NT2/D1 (cell line): ENCODE results near the gene HLA-F.

Experiments
- SUZ12 ChIP-seq: IDR thresholded peaks from 2 replicates; pipeline ENCODE4 v1.6.1; 2011; ENCODE audit not compliant: insufficient read length, insufficient read depth; ENCODE audit errors: extremely low read depth
- YY1 ChIP-seq: IDR thresholded peaks from 2 replicates; pipeline ENCODE4 v1.6.1; 2011; ENCODE audit not compliant: insufficient read length, insufficient read depth
- ZNF274 ChIP-seq: IDR thresholded peaks from 2 replicates; pipeline ENCODE4 v1.6.1; 2011; ENCODE audit warnings: mild to moderate bottlenecking, low read depth, low read length

DNA sequence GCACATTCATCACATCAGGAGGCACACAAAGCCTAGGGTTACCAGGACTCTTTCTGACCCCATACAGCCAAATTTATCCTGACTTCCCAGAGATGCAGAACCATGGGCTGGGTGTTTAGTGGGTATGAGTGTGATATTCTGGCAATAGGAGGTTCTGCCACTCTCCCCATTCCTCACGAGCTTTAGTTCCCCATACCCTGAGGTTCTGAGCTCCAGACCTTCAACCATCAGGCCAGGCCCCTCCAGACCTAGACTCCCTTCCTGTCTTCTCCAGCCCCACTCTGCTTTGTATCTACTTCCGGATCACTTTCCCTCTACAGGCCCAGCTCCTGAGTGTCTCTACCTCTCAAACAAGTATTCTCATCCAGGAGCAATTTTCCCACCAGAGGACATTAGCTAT is 4.4 kb downstream of the HLA-F start:
- TF ChIP-seq ZNF274, result no peak
- TF ChIP-seq YY1, result no peak
- no peak for TF ChIP-seq SUZ12
